A549 (cell line): ENCODE data around the gene PRPF8.

ENCODE experiments used
- CTCF ChIP-seq: fragments of >200 bp; sonication (Bioruptor Twin); formaldehyde crosslinking; IDR thresholded peaks from 3 replicates; pipeline ENCODE4 v1.5.1; 2016
- JUN ChIP-seq, 2 experiments: fragments of >200 bp; sonication (Bioruptor Twin); formaldehyde crosslinking; IDR thresholded peaks; 2 replicates in 1 of 2; 3 replicates in 1 of 2; pipeline ENCODE4 v1.6.1; 2016 to 2017
- POLR2A ChIP-seq: IDR thresholded peaks from 2 replicates; pipeline ENCODE4 v1.6.1; 2012; ENCODE audit warnings: mild to moderate bottlenecking, low read length
- RARB ChIP-seq: fragments of 250-450 bp; sonication (Bioruptor Pico); IDR thresholded peaks from 2 replicates; pipeline ENCODE4 v1.8.0; 2021; ENCODE audit warnings: mild to moderate bottlenecking, moderate library complexity
- REST ChIP-seq: fragments of 200-600 bp; sonication (generic); IDR thresholded peaks from 2 replicates; pipeline ENCODE4 v1.6.1; 2016; ENCODE audit warnings: antibody characterized with exemption, mild to moderate bottlenecking, moderate library complexity
- USF2 ChIP-seq: fragments of 450-650 bp; IDR thresholded peaks from 2 replicates; pipeline ENCODE4 v1.6.1; 2014; ENCODE audit warnings: antibody characterized with exemption

- TF ChIP-seq REST (no peak), CTCF (no peak), JUN (IDR thresholded peaks at IDR 0.05) (no peak), USF2 (no peak), POLR2A (no peak), RARB (CRISPR knock-in tag) (no peak)
These were observed 43.4 kb upstream of the PRPF8 start for GRCh38 chr17:1727876-1728630.
